ENCODE results near the gene TMEM250. TPM values are rescaled to one million over a fixed set of nuclear protein-coding genes. Genes with fewer than 3 reads are reported as not detected.

The TMEM250 gene
- total RNA-seq, 4 donors from 2014 or later = 25.7 to 46.9 (median 41.5) TPM

DNA sequence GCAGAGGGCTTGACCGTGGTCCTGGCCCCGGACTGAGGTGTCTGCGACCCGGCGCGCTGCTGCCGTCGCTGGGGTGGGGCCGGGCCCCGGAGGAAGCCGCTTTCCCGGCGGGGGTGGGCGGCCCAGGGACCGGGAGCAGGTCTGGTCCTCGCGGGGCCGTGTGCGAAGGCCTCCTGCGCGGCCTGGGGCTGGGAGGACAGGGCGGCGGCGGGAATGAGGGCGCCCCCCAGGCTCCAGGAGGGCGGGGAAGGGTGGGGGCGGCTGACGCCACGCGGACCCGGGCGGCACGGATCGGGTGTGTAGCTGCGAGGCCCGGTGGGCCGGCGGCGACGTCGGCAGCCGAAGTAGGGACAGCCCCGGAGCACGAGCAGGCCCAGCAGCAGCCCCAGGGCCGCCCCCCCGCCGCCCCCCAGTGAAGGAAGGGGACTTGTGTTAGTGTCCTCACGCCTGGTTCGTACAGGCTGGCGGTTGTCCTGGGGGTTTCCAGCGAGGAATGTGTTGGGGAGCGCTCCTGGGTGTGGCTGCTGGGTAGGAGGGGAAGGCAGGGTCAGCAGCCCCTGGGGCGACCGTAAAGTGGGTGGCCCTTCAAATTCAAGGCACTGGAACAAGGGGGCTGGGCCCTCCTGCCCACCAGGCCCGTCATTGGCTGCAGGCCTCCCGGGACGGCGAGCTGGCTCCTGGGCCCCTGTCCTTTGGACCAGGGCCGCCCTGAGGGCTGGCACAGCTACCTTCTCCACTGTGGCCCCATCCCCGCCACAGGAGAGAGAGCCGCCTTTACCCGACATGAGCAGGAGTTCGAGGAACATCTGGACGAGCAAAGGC lies 597 bp upstream of the TMEM250 start:
- peak overlapping the region; percentile 71 to 97 (median 84) for H3K4me3 ChIP-seq
- H3K27me3 ChIP-seq = no peaks in the 10 kb centered on the region
- intact Hi-C loops (cut with DNase I; ENCODE audit: low total_unique reads) = loop anchor here (5.0 kb wide), 1 partner anchor 92 kb away; no protein-coding TSS in a partner anchor
- peak in 1 of 2 donors; percentile 42 for DNase-seq
- peak overlapping the region; percentile 93 to 100 (median 97) for H3K27ac ChIP-seq
- H3K4me1 ChIP-seq = peaks cover 19 to 27% of the 10 kb centered on the region in 2 donors
- peak; percentile 11 to 18 for ATAC-seq
- in situ Hi-C loops (cut with MboI; ENCODE audit: low sequenced_read_pairs in 4 of 4) = no loop called here
- TF ChIP-seq, protein P1, sequence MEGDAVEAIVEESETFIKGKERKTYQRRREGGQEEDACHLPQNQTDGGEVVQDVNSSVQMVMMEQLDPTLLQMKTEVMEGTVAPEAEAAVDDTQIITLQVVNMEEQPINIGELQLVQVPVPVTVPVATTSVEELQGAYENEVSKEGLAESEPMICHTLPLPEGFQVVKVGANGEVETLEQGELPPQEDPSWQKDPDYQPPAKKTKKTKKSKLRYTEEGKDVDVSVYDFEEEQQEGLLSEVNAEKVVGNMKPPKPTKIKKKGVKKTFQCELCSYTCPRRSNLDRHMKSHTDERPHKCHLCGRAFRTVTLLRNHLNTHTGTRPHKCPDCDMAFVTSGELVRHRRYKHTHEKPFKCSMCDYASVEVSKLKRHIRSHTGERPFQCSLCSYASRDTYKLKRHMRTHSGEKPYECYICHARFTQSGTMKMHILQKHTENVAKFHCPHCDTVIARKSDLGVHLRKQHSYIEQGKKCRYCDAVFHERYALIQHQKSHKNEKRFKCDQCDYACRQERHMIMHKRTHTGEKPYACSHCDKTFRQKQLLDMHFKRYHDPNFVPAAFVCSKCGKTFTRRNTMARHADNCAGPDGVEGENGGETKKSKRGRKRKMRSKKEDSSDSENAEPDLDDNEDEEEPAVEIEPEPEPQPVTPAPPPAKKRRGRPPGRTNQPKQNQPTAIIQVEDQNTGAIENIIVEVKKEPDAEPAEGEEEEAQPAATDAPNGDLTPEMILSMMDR (IDR thresholded peaks at IDR 0.05 in 4 of 5, conservative IDR thresholded peaks at IDR 0.05 in 1 of 5) = no peak
- peak; percentile 95 to 98 for TF ChIP-seq POLR2A (IDR thresholded peaks at IDR 0.05)
- H3K36me3 ChIP-seq = peaks cover 0 to 14% of the 10 kb centered on the region in 2 donors
- H3K9me3 ChIP-seq = no peaks in the 10 kb centered on the region

DNA sequence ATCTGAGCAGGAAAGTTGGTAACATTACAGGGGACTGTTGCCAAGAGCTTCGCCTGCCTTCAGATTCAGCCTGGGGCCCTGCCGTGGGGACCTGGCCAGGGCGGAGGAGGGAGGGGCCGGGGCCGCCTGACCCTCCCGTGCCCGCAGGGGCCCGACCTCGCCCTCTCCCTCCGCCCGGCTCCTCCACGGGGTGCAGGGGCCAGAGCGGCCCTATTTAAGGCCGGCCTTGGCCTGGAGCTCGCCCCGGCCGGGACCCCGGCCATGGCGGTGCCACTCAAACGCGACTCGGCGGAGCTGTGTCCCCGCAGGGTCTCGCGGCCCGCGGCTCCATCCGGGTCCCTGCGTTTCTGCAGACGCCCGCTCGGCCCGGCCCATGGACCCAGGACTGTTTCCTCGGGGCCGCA lies 757 bp downstream of the TMEM250 start:
- H3K4me3 ChIP-seq = peak overlapping the region; percentile 71 to 97 (median 84)
- H3K27ac ChIP-seq = peak overlapping the region; percentile 93 to 100 (median 97)
- intact Hi-C loops (cut with DNase I; ENCODE audit: low total_unique reads) = loop anchor here (1.0 to 5.0 kb wide), 5 partner anchors 9 to 211 kb away; partner anchors contain the start of genes CAMSAP1 and UBAC1
- ATAC-seq = peak; percentile 19 to 26
- H3K27me3 ChIP-seq = no peaks in the 10 kb centered on the region
- peak in 1 of 2 donors; percentile 54 for DNase-seq
- H3K4me1 ChIP-seq = peaks cover 14 to 24% of the 10 kb centered on the region in 2 donors
- H3K36me3 ChIP-seq = peaks cover 0 to 14% of the 10 kb centered on the region in 2 donors
- H3K9me3 ChIP-seq = no peaks in the 10 kb centered on the region
- in situ Hi-C loops (cut with MboI; ENCODE audit: low sequenced_read_pairs in 4 of 4) = no loop called here
- TF ChIP-seq, protein P1 (IDR thresholded peaks at IDR 0.05 in 4 of 5, conservative IDR thresholded peaks at IDR 0.05 in 1 of 5) = no peak
- no peak for TF ChIP-seq POLR2A (IDR thresholded peaks at IDR 0.05)

DNA sequence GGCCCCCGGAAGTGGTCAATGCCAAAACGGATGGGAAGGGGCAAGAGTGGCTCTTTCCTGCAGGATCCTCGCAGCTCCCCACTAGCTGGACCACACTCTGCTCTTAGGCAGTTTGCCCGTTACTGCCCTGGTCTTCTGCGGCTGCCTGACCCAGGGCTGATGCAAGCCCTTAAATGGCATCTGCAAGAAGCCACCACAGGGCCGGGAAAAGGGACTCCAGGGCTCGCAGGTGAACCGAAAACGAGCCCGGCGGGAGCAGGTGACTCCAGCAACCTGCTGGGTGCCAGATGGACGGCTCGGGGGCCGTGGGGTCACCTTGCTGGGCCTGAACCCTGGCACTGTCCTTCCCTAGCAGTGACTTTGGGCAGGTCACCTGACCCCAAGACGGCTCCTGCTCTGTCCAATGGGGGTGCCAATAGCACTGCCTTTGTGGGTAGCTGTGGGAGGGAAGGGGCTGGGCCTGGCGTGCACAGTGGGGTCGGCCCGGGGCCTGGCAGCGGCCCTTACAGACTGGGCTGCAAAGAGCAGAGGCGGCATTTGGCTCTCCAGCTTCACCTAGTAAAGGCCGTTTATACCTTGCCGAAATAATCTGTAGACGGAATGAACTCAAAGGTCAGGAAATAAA lies 1.3 kb downstream of the TMEM250 start:
- intact Hi-C loops (cut with DNase I; ENCODE audit: low total_unique reads) = loop anchor here (5.0 kb wide), 1 partner anchor 90 kb away; no protein-coding TSS in a partner anchor
- no peaks in the 10 kb centered on the region for H3K27me3 ChIP-seq
- no peak for TF ChIP-seq POLR2A (IDR thresholded peaks at IDR 0.05)
- TF ChIP-seq, protein P1 (IDR thresholded peaks at IDR 0.05 in 4 of 5, conservative IDR thresholded peaks at IDR 0.05 in 1 of 5) = no peak
- DNase-seq (peak in 1 of 2 donors; percentile 69), ATAC-seq (peak; percentile 4 to 17)
- in situ Hi-C loops (cut with MboI; ENCODE audit: low sequenced_read_pairs in 4 of 4) = no loop called here
- peak overlapping the region; percentile 71 to 97 (median 84) for H3K4me3 ChIP-seq
- peak overlapping the region; percentile 93 to 100 (median 97) for H3K27ac ChIP-seq
- H3K36me3 ChIP-seq = peaks cover 0 to 14% of the 10 kb centered on the region in 2 donors
- H3K4me1 ChIP-seq = peaks cover 14 to 20% of the 10 kb centered on the region in 2 donors
- no peaks in the 10 kb centered on the region for H3K9me3 ChIP-seq

DNA sequence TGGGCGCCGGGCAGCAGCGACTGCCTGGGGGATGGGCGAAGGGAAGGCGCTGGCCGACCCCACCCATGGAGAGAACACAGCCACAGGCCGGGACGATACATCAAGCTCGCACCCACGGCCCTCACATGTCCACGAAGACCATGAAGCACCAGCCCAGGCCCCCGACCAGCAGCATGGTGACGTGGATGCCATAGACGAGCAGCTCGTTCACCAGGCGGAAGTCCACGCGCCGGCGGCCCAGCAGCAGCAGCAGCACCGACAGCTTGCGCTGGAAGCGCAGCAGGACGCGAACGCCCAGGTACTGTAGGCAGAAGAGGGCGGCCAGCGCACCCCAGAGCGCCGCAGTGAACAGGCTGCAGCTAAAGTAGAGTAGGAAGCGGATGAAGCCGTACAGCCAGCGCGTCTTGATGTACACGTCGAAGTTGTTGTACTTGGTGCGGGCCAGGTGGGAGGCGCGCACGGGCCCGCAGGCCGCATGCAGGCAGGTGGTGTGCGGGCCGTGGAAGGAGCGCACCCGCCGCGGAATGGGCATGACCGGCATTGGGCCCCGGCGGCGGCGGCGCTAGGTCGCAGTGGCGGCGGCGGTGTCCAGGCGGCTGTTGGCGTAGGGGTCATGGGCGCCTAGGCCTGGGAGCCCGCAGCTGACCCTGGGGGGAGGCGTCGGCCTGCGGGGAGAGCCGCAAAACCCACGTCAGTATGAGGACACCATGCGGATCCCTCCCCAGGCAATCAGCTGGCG lies 2.1 kb downstream of the TMEM250 start:
- ATAC-seq = no peak
- in situ Hi-C loops (cut with MboI; ENCODE audit: low sequenced_read_pairs in 4 of 4) (no loop called here), intact Hi-C loops (cut with DNase I; ENCODE audit: low total_unique reads) (loop anchor here (5.0 kb wide), 1 partner anchor 89 kb away; no protein-coding TSS in a partner anchor)
- Histone ChIP-seq H3K27ac (peak overlapping the region; percentile 93 to 100 (median 97)), H3K4me3 (no peak overlapping the region), H3K4me1 (peaks cover 14 to 20% of the 10 kb centered on the region in 2 donors), H3K36me3 (peaks cover 0 to 14% of the 10 kb centered on the region in 2 donors), H3K9me3 (no peaks in the 10 kb centered on the region), H3K27me3 (no peaks in the 10 kb centered on the region)
- TF ChIP-seq, protein P1 (IDR thresholded peaks at IDR 0.05 in 4 of 5, conservative IDR thresholded peaks at IDR 0.05 in 1 of 5) = no peak
- no peak for TF ChIP-seq POLR2A (IDR thresholded peaks at IDR 0.05)
- DNase-seq = no peak

Measured in gastrocnemius medialis (tissue), 4 donors.